HG03342 (cell line): ENCODE data around the gene BDKRB1.

Experiments
- ATAC-seq: cut with Tn5 transposase; IDR thresholded peaks from one replicate; pipeline ENCODE4 v1.9.1; 2021; ENCODE audit warnings: mild to moderate bottlenecking, moderate library complexity; ENCODE audit not compliant: unreplicated experiment

The BDKRB1 gene

DNA sequence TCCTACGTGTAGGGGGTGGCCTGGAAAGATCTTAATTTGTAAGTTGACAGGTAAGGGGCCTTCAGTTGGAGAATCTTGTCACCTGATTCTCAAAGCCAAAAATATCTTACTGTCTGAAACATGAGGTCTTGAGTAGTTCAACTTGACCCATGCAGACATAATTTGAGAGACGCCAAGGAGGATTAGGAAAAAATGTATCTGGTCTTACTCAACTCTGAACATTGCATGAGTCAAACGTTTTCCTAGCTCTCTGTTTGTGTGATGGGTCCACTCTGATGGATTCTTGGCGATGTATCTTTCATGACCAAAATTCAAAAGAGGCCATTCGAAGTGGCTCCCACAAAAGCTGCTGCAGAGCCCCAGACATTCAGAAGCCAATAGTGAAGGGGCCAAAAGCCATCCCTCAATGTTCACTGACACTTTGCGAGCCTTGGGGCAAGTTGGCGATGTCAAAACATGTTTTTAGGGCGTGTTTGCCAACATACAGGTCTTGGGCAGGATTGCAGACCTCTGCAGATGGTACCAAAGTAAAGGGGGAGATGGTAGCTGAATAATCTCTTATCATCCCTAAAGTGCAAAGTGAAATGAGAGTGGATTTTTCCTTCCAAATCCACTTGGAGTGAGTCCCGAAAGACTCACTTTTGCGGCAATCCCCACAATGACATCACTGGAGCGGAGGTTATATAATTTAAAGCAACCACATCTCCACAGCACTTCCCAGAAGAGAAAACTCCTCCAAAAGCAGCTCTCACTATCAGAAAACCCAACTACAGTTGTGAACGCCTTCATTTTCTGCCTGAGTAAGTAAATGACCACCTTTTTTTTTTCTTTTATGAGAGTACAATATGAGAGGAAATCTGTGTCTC, at the start of gene BDKRB1:
Gene BDKRB1, plus strand, starts transcription at position 710 of the 866 bp plus-strand sequence. CDS start 7,473 bp downstream, outside the sequence.
- ATAC-seq: no peak

DNA sequence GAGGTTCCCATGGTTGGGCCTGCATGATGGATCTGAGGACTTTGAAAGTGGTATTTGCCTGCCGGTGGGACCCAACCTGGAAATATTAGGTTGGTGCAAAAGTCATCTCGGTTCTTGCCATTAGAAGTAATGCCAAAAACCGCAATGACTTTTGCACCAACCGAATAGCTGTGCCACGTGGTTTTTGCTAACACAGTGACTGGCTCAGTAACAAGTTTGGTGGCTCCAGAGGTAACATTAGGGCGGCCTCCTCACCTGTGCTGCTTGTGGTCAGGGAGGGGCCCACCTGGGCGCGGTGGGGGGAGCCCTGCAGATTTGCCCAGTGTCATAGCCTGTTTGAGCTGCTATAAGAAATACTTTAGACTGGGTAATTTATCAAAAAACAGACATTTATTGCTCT, 49.5 kb upstream of the BDKRB1 start:
- ATAC-seq: no peak

DNA sequence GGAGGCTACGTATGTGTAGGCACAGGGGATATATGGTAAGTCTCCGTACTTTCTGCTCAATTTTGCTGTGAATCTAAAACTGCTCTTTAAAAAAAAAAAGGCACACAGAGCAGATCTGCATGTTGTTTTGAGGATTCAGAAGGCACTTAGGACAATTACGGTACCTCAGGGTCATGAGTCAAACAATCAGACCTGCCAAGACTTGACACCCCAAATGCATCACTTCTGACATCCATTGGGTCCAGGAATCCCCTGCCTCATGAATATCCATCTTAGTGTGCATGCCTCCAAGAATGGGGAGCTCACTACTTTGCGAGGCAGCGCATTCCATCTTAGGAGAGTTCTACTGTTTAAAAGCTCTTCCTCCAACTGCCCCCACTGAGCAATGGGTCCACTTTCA, 48.3 kb upstream of the BDKRB1 start:
- ATAC-seq: no peak

DNA sequence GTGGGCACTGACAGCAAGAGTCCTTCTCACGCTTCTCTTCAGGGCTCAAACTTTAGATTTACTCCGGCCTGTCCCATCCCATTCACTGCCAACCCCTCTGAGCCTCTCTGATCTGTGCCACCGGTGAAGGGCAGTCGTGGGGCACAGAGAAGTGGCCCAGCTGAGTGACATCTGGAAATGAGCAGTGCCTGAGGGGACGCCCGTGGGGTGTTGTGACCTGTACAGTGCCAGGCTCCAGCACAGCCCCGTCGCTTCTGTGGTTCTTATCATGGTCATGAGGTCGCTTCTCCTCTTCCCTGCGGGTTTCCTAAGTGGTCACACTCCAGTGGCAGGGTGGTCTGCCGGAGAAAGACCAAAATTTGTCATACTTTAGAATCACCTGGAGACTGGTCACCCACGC, 47.3 kb upstream of the BDKRB1 start:
- ATAC-seq: no peak

DNA sequence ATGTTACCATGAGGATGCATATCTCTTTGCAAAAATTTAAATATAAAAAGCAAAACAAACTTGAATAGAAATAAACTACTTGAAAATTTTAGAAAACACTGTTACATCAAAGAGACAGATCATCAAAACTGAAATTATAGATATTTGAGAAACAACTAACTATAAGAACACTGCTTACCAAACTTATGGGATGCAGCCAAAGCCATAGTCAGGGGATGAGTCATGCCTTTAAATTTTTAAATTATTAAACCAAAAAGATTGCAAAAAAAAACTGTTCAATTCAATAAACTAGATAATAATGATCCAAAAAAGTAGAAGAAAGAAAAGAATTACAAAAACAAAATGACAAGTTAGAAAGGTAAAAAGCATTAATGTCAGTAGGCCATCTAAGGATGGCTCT, 43.9 kb upstream of the BDKRB1 start:
- ATAC-seq: no peak

DNA sequence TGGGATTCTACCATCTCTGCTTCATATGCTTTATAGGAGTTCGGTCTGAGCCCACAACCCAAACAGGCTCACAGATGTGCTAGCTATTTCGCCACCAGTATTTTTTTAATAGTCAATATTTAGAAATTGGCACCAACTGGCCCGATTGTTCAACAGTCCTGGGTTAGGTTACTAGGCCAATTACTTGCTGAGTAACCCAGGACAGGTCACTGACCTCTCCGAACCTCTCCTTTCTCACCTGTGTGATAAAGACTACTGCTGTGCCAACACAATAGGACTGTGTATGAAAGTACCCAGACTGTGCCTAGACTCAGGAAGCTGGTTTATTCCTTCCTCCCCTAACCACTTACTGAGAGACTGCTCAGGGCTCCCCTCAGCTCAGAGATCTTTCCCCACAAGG, 43.1 kb upstream of the BDKRB1 start:
- ATAC-seq: no peak

DNA sequence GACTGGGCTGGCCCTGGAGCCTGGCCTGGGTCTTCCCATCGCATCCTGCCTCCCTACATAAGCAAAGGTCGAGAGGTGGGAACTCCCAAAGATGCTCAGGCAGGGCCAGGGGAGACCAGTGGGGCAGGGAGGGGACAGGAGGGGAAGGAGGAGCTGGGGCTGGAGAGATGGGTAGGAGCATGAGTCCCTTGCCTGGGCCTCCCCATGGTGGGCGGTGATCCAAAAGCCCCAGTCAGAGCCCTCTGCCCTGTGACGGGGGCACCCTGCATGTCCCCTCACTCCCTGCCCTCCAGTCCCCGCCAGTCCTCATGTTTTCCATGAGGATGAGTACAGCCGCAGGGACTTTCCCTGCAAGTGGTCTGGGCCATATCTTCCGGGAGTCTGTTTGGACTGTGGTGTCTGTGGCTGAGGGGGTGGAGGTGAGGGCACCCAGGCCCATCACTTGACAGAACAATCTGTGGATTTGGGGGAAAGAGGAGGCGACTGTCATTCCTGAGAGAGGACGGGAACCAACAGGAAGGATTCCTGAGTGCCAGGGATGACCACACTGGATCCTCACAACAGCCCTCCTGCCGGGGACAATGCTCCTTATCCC, 42.0 kb upstream of the BDKRB1 start:
- ATAC-seq: no peak

DNA sequence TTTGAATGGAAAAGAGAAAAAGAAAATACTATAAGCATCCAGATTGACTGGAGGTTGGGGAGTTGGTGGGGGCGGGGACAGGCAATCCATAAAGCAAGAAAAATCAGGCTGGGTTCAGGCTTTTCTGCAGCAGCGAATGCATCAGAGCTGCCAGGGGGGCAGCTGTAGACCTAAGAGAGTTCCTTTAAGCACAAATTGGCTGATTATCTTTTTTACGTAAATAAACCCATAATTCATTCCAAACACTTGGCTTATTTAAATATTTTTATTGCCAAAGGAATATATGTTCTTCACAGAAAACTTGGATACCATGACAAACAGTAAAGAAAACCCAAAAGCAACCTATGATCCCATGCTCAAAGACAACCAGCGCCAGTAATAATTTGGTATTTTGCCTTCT, 41.2 kb upstream of the BDKRB1 start:
- ATAC-seq: no peak

DNA sequence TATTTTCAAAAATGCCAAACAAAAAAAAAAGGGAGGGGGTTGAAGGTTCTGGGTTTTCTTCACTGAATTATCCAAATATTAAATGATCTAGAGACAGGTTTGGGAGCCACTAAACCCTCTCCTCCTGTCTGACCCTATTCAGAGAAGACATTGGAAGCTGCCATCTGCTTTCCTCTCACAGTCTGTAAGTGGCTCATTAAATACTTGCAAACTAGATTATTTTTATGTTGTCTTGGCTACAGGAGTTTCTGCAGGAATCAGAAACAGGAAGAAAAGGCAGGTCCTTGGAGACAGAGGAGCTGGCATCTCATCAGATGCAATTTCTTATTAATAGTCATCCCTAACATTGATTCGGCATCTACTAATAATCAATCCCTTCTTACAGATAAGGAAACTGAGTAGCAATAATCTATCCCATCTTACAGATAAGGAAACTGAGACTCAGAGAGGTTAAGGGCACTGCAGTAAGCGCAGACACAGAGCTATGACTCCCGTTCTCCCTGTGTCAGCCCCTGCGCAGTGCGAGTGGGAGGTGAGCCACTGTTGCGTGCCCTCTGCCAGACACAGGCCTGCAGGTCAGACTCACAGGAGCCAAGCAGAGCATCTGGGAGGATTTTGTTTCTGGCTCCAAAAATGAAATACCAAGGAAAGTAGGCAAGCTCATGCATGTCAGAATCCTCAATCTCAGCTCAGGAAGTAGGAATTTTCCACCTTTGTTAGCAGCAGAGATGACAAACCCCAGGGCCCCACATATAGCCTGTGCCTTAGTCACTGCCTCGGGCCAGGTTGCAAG, 40.4 kb upstream of the BDKRB1 start:
- no peak for ATAC-seq

DNA sequence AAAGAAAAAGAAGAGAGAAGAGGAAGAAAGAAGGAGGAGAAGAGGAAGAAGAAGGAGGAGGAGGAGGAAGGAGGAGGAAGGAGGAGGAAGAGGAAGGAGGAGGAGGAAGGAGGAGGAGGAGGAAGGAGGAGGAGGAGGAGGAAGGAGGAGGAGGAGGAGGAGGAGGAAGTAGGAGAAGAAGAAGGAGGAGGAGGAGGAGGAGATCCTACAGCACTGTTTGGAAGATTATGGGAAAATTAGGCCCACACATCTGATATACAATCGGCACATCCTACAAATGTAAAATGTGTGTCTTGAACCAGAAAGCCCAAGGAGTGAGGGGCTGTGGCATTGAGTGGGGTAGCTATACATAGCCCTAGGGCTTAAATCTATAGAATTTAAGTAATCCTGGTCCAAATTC, 39.4 kb upstream of the BDKRB1 start:
- ATAC-seq: no peak

DNA sequence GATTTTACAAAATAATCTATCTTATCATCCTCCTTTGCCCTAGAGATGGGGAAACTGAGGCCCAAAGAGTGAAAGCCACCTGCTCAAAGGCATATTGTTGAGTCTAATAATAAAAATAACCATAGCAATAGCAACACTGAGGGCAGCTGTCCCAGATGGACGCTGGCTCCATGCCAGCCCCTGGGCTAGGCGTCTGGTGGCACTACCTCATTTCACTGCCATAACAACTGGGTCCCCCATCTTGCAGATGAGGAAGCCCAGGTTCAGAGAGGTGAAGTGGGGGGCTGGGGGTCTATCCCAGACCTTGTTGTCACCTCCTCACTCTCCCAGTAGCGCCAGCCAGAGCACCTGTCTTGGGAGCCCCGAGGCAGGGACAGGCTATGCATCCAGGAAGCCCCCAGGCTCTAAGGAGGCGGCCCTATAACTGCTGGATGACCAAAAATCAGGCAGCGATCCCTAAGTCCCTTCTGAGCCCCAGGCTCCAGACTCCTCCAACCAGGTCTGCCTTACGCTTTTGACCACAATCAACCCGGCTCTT, 38.6 kb upstream of the BDKRB1 start:
- no peak for ATAC-seq

DNA sequence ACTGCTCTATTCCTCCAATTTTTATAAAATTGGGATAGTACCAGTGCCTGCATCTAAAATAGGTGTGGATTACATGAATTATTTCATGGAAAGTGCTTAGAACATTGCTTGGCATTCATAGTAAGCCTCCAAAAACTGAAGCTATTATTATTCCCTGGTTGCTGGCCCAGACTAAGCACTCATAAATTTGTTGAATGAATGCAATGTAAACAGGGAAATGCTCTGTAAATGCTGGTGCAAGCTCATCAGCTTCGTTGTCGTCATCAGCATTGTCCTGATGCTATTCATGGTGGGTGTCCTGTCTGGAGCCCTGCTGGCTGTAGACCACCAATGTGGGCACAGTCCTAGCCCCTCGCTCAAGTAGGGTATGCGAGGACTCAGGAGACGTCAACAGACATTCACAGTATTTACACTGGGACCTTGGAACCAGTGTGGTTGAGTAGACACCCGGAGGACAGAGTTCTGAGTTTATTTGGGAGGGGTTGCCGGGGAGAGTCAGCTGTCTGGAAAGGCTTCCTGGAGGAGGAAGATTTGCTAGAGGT, 34.8 kb upstream of the BDKRB1 start:
- ATAC-seq: no peak

DNA sequence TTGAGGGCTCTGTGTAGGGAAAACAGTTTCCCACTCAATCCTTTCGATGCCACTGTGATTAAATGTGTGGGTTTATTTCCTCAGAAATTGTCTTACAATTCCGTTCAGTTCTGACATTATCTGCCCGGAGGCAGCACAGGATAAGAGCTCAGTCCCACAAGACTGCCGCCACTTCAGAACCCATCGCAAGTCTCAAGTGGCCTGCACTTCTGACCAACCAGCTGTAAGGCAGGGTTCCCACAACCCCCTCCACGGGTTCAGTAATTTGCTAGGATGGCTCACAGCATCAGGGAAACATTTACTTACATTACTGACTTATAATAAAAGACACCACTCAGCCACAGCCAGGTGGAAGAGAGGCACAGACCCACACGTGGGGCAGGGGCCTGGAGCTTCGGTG, 34.2 kb upstream of the BDKRB1 start:
- no peak for ATAC-seq

DNA sequence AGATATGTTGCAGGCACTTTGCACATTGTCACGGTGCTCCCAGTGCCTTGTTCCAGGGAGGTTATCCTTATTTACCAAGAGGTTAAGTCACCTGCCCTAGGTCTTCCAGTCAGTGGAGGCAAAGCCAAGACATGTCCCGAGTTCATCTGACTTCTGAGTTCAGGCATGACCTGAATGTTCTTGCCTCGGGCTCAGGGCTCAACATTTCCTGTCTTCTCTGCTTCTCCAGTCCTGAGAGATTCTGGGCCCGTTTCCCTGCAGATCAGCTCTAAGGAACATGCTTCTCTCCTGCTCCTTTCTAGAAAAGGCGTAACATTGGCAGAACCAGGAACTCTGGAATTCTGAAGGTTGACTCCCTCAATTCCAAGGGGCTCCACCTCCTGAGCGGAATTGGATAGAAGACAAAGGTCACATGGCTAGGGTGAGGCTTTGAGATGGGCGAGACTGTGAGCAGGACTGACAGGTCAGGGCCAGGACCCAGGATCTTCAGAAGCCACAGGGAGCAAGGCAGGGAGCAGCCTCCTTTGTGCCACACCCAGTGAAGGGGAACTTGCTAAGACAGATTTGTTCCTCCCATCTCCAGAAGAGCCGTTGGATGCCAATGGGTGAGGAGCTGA, 31.4 kb upstream of the BDKRB1 start:
- no peak for ATAC-seq

DNA sequence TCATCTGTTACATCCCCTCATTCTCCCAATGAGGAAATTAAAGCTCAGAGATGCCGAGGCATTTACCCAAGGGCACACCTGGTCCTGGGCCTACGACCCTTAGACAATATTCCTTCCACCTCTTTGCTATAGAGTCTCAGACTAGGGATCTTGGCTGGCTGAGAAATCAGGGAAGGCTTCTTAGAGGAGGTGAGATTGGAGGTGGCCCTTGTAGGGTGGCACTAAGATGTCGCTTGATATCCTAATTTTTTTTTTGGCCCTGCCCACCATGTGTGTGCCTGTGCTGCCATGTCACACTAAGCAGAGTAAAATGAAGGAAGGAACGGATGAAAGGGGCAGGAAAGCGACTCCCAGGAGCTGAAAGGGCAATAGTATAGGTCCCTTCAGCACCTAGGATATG, 30.8 kb upstream of the BDKRB1 start:
- no peak for ATAC-seq

DNA sequence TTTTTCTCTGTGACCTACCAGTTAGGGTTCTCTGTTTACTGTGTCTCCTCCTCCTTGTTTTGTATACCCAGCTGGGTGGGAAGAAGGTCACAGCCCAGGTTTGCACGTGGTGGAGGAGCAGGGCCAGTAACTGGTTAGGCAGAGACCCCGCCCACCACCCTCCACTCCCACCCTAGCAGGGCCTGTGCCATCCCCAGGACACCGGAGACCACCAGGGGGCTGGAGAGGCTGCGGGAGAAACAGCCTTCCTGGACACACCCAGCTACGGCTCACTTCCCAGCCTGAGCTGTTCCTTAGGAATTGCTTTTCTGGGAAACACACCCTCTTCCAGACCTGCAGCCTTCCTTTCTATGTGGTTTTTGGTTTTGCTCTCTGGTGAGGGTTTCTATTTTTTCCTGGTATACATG, 30.3 kb upstream of the BDKRB1 start:
- no peak for ATAC-seq

DNA sequence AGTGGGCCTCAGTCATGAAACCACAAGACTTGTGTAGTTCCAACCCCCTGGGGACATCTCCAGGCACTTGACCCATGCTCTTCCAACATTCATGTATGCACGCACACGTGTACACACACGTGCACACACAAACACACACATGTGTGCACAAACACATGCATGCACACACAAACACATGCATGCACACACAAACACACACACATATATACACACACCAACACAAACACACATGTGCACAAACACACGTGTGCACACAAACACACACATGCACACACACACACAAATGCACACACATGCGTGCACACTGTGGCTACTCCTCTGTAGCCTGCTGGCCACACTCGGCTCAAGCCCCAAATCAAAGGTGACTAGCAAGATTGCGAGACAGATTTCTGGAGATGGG, 28.6 kb upstream of the BDKRB1 start:
- ATAC-seq: no peak

DNA sequence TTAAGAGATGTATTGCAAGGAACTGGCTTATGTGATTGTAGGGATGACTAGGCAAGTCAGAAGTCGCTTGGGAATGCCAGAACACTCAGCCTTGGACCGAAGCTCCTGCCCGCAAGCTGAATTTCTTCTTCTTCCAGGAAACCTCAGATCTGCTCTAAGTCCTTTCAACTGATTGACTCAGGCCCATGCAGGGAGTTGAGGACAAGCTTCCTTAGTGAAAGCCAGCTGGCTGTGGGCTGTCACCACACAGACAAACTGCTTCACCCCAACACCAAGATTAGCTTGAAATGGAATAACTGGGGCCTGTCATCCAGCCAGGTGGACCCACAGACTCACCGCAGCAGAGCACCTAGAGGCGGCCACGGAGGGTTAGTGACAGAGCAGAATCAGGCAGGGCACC, 26.7 kb upstream of the BDKRB1 start:
- no peak for ATAC-seq

DNA sequence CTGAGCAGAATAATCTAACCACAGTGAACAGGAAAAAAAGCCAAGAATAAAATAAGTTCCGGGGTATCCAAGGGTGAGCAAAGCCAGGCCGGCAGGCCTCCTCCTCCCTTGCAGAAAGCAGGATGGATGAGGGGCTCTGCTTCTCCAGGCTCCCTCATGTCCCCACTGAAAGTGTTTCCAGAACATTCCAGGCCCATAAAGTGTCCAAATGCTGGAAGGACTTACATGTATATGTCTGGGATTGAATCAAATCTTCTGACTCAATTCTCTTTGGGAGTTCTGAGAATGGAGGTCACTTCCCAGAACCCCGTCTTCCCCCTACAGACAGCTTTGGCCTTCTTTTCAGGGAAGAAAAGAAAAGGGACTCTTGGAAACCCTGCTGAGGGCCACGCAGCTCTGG, 25.0 kb upstream of the BDKRB1 start:
- ATAC-seq: no peak

DNA sequence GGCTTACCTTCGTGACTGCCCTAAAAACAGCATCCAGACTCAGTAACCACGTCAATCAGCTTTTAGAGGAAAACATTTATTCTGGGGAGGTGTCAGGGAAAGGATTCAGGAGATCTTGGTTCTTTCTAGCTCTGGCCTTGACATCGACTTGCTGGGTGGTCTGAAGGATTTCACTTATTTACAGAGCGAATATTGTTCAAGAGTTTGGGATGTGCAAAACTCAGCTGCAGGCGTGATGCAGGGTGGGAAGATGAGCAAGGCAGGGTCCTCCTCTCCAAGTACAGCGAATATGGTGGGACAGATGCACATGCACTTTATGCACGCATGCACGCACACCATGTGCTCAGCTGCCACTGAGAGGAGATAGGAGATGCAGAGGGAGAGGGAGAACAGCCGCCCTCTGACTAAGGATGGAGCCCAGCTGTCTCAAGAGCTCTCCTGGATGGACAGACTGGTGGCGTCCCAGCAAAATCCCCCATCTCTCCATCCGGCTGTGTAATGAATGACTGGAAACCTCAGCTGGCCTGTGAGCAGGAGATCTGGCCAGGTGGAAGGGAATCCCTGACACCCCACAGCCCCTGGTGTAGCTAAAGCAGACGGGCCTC, 24.4 kb upstream of the BDKRB1 start:
- no peak for ATAC-seq
